Stimulated activated CD8-positive, alpha-beta memory T cell treated with anti-CD3 and anti-CD28 coated beads, Interleukin-15, amount 100 ng/mL, for 24 hours (primary cell): Measurements from ENCODE around the gene DNAH6.
"Not testable (repeated sequence)": the region's sequence is repeated elsewhere in the genome, so short reads cannot be mapped to it uniquely, and the experiment has no call there.

Experiments used
- DNase-seq: peaks from one replicate; pipeline ENCODE4 v3.0.0-alpha.2; 2020; ENCODE audit warnings: low read depth

Gene DNAH6

GRCh38 chr2:84516234-84516986, at the start of gene DNAH6:
Gene DNAH6 (plus strand): TSS chr2:84516498. CDS start chr2:84517827, 1,329 bp downstream.
- peak; percentile 42 for DNase-seq

- no peak for DNase-seq
Observed at GRCh38 chr2:84467389-84467788, 48.9 kb upstream of the DNAH6 start.

DNA sequence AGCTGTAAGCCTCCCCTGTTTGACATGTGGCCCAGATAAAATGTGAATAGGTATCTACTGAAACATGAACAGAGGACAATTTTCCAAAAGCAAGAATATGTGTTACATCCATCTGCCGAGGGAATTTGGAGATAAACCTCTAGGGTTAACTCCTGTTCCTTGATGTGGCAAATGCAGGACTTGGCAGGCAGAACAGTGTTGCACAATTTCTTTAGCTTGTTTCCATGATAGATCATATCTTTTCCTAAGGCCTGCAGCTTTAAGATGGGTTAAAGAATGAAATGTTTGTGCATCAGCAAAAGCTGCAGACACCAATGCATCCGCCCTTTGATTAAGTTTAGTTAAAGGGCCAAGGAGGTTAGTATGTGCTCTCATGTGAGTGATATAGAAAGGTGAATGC, 43.9 kb upstream of the DNAH6 start:
- DNase-seq, result not testable (repeated sequence)

GRCh38 chr2:84472856-84473565, 43.3 kb upstream of the DNAH6 start:
- no peak for DNase-seq

DNA sequence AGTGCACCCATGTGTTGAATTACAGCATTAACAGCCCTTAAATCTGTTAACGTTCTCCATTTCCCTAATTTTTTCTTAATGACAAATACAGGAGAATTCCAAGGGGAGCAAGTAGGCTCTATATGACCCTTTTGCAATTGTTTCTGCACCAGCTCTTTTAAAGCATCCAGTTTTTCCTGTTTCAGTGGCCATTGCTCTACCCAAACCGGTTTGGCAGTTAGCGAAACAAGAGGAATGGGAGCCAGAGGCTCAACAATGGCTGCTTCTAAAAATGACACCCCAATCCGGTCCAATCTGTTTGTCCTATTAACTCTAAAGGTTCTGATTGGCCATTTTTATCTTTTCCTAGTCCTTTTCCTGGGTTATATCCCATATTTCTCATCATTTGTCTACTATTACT, 42.1 kb upstream of the DNAH6 start:
- no peak for DNase-seq

GRCh38 chr2:84477886-84478285, 38.4 kb upstream of the DNAH6 start:
- no peak for DNase-seq

GRCh38 chr2:84478867-84479266, 37.4 kb upstream of the DNAH6 start:
- no peak for DNase-seq

DNA sequence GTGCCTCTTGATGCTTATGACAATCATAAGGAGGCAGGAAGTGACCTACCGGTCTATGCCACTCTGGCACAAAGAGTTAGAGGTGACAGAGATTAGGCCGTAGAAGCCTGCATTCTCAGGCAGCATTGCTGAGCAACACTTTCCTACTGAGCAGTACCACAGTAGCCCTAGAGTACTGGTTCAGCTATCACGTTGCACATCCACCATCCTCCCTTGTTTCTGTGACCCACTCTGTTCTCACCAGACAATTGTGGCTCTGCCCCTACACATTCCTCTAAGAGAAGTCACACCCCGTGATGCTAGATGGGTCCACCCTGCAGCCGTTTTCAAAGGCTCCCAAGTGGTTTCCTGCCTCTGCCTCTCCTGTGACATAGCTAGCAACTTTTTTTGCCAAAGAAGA, 34.6 kb upstream of the DNAH6 start:
- no peak for DNase-seq

DNA sequence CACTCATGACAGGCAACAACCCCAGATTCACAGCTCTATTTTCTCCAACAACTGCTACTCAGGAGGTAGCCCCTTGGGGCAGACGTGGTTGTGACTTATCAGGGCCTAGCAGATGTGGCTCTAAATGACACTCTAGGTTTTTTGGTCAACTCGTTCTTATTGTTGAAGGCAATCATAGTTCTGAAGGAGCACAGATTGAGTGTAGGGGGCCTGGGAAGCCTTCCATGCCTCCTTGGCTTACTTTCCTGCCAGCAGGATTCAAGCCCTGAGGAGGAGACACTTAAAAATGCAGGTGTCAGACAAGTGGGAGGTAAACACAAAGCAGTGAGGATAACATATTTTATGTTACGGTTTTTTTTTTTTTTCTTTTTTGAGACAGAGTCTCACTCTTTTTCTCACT, 33.7 kb upstream of the DNAH6 start:
- DNase-seq, result no peak

GRCh38 chr2:84483320-84483719, 33.0 kb upstream of the DNAH6 start:
- no peak for DNase-seq

GRCh38 chr2:84486441-84487115, 29.7 kb upstream of the DNAH6 start:
- DNase-seq, result no peak

GRCh38 chr2:84487298-84487996, 28.9 kb upstream of the DNAH6 start:
- no peak for DNase-seq

DNA sequence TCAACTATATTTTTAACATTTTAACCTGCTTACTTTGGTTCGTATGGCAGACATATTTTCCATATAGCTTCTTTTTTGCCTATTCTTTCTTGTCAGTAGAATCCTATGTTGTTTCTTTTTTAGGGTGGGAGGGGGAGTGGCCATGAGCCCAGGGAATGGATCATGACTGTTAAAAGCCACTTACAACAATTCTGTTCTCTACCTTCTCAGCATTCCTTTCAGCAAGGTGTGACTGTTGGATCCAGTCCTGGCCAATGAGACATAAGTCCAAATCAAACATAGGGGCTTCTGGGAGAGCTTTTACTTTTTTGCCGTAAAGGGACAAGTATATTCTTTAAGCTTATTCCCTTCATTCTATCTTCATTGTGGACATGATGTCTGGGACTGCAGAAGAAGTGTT, 25.0 kb upstream of the DNAH6 start:
- DNase-seq, result no peak

GRCh38 chr2:84491741-84492140, 24.6 kb upstream of the DNAH6 start:
- DNase-seq, result no peak

DNA sequence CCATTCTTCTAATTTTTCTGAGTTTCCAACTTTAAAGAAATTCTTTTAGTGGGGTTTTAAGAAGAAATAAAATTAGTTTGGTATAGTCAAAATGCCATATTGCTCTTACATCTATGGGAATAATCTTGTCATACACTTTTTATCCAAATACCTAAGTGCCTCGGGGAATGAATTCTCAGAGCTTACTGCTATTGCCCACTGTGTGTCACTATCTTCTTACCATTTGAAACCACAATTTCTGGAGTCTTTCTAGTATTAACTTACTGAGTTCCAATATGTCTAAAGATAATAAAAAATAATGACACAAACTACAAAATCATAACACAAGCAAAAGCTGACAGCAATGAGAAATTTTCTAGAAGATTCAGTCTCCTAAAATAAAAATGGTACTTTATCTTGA, 23.7 kb upstream of the DNAH6 start:
- DNase-seq, result no peak

DNA sequence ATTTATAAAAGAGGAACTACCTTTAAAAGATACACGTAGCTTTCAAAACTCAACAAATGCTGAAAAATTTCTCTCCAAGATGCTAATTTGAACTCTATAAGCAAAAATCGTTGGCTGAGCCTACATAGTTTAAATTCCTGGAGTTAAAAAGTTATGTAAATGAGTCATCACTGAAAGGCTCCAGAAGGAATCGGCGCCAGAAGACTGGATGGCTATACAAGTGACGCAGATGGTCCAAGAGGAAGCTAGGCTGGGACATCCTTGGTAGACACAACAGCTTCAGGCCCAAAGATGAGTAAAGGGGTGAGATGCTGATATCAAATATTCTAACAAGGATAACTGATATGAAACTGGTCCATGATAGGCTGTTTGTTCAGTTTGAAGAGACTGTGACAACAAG, 22.8 kb upstream of the DNAH6 start:
- no peak for DNase-seq

GRCh38 chr2:84494070-84494469, 22.2 kb upstream of the DNAH6 start:
- DNase-seq, result no peak

DNA sequence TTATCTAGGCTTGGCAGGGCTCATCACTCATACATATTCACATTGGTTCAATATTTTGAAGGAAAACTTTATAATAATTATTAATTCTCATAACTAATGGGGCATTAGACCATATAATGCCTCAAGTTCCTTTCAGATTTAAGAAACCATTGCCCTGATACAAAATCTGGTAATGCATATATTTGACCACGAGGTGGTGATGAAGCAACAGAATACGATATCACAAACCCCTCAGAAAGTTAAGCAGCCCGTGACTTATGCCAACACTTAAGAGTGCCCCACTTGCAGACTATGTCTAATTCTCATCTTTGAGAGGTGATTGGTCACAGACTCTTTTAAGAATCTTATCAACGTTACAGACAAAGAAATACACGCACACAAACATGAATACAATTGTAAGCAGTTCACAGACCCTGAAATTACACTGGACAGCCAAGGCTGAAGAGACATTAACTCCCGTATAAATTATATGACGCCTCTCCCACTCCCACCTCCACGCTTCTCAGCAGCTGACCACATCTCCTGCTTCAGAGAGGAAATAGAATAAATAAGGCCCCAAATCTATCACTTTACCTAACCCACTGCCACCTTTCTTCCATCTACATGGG, 20.7 kb upstream of the DNAH6 start:
- no peak for DNase-seq

GRCh38 chr2:84496386-84496785, 19.9 kb upstream of the DNAH6 start:
- DNase-seq, result no peak

- DNase-seq, result no peak
Observed at GRCh38 chr2:84497285-84497684, 19.0 kb upstream of the DNAH6 start.

DNA sequence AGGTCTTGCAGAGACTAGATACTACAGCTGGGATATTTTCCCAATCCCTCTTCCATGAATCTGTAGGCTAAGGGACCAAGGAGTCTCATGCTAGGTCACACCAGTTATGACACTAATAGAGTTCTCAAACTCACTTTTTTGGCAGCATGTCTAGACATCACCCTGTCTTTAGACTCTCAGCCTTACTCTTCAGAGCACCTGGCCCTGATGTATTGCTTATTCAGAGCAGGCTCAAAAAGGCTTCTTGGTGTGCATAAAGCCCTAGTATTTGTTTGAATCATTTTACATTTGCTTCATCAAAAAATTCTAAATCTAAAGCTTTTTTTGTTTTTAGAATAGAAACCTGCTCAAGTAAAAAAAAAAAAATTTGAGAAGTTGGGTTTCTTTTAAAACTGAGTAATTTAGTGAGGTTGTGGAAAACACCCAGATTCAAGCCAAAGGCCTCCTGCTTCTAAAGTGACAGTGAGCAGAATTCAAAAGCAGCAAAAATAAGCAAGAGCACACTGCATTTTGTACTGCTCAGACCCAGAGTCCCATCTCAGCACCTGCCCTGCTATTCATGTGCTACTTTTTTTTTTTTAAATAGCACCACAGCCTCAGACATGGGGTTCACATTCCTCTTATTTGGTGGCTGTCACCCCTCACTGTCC, 18.0 kb upstream of the DNAH6 start:
- DNase-seq, result no peak

- DNase-seq, result not testable (repeated sequence)
Observed at GRCh38 chr2:84511024-84511423, 5.3 kb upstream of the DNAH6 start.
